HG03064 (cell line): Measurements from ENCODE around the gene LSM4.
A peak's percentile ranks its signal among the peaks of the same experiment; 100 is the strongest.
"Not testable (repeated sequence)": the region's sequence is repeated elsewhere in the genome, so short reads cannot be mapped to it uniquely, and the experiment has no call there.

Experiments
- ATAC-seq: cut with Tn5 transposase; IDR thresholded peaks from one replicate; pipeline ENCODE4 v1.9.1; 2021; ENCODE audit warnings: low read depth; ENCODE audit not compliant: unreplicated experiment

The LSM4 gene

DNA sequence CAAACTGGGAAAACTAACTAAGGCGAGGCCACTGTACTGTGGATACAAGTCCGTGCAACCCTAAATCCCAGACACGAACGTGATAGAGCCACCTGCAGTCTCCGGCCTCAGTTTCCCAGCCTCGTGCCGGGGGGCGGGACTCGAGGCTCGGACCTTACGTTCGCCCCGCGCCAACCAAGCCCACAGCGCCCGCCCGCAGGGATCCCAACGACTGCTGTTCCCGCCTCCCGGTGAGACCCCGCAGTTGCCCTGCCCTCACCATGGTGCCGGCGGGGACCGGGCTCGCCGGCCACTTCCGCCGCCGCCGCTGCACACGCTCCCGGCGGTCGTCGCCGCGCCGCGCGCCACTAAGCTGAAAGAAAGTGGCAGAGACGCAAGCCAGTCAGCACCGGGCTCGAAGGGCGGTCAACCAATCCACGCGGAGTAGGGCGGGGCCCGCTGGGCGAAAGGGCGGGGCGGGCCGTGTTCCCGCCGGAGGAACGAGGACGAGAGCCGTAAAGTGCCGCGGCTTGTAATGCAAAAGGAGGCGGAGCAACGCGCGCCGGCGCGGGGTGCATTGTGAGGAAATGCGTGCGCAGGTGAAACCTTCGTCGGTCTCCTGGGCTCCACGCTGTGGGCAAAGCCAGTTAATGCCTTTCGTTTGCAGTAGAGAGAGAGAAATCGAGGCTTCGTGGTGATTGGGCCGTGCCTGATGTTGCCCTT is at the start of gene LSM4:
Gene LSM4, minus strand, starts transcription at position 318 of the 702 bp plus-strand sequence. Its CDS starts 56 bp downstream, at position 262.
- peak; percentile 60 for ATAC-seq

DNA sequence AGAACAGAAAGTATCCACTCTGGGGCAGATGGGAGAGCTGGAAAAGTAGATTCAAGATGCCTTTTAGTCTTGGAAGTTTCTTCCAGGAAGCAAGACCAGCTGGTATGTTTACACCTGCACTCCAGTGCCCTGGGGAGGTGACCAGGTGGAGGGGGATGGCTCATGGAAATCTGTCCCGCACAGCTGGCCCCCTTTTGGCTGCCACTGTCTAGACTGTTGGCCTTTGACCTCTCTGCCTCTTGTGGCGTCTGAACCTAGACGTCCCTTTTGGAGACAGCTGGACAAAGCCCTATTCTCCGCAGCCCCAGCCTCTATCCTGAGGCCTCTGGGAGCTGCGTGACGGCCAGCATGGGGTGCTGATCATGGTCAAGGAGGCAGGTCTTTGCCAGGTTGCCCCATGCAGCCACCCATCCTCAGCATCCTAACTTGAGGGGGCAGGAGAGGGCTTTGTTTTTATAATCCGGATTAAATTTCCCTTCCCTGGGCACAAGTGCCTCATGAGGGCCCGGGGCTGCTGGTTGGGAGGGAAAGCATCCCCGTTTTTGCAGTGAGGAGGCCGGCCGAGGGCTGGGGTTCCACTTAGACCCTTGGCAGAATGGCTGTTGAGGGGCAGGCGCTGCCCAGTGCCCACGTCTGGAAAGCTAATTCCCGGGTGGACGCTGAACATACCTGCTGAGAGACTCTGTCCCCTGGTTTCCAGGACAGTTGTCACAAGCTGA is 45.8 kb upstream of the LSM4 start:
- ATAC-seq = no peak

DNA sequence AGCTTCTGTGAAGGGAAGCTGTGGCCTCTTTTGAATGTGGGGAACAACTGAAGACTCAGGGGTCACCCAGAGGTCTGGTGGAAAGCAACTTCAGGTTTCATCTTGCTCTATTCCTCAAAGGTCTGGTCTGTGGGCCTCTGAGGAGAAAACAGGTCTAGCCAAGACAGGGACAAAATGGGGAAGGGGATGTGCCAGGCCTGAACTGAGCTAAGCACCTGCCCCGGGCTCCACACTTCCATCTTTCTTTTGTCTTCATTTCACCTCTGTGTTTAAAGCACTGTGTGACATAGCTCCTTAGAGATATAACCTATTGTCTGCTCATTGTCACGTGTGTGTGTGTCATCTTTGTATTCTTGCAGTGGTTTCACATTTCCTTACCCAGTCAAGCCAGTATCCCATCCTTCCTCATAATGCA is 43.2 kb upstream of the LSM4 start:
- no peak for ATAC-seq

DNA sequence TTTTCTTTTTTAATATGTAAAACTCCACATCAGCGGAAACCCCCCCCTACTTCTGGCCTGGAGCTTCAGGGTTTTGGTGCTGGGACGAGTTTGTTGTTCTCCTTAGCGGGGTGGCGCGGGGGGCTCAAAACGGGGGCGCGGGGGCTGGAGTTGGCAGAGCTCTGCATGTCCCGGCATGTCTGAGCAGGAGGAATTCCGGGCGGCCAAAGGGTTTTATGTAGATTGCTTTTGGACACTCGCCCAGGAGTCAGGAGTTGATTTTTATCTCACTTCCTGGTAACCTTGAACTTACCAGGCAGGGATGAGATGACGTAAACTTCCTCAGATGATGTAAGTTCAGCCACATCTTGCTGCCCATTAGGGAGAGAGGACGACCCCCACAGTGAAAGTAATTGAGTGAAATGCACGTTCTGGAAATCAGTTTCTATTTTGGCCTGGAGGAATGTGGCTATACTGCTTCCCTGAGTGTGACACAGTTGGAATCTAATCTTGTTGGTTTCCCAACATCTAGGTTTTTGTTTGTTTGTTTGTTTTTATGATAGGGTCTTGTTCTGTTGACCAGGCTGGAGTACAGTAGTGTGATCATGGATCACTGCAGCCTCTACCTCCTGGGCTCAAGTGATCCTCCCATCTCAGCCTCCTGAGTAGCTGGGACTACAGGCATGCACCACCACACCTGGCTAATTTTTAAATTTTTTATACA is 42.1 kb upstream of the LSM4 start:
- ATAC-seq = no peak

DNA sequence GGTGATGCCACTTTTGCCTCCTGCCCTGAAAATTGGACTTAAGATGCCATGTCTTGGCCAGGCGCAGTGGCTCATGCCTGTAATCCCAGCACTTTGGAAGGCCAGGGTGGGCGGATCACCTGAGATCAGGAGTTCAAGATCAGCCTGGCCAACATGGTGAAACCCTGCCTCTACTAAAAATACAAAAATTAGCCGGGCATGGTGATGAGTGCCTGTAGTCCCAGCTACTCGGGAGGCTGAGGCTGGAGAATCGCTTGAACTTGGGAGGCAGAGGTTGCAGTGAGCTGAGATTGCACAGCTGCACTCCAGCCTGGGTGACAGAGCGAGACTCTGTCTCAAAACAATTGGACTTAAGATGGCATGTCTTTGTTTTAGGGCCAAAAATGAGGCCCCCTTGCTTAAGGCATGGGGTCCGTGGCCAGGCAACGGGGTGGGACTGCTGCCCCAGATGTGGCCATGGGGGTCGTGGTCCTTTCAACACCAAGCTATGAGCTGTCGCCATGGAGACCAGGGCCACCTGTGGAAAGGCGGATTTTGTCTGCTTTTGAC is 41.5 kb upstream of the LSM4 start:
- not testable (repeated sequence) for ATAC-seq

DNA sequence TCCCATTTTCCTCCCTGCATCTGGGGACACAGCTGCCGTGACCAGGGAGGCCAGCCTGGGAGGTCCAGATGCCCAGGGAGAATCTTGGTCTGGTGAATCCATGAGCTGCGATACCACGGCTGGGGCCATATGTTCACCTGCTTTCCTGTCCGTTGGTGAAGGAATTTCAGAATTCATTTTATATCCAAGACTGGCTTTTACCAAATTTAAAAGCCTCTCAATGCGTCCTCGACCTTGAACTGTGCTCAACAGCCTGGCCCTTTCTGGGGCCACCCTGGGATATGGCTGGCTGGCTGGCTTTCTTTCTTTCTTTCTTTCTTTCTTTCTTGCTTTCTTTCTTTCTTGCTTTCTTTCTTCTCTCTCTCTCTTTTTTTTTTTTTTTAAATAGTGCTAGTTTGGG is 40.9 kb upstream of the LSM4 start:
- ATAC-seq = no peak

DNA sequence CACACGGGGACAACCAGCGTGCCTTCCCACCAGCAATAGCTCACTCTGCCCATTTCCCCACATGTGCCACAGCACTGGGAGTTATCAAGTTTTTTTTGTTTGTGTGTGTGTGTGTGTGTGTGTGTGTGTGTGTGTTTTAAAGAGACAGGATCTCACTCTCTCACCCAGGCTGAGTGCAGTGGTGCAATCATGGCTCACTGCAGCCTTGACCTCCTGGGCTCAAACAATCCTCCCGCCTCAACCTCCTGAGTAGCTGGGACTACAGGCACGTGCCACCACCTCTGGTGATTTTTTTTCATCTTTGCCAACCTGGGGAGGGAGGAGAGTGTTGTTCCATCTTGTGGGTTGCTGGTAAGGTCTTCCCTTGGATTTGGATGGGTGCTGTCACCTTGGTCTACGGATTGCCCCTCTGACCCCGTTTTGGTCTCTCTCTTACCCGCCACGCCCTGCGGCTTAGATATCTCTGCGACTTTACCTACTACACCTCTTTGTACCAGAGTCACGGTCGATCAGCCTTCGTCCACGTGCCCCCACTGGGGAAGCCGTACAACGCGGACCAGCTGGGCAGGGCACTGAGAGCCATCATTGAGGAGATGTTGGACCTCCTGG is 40.2 kb upstream of the LSM4 start:
- no peak for ATAC-seq

DNA sequence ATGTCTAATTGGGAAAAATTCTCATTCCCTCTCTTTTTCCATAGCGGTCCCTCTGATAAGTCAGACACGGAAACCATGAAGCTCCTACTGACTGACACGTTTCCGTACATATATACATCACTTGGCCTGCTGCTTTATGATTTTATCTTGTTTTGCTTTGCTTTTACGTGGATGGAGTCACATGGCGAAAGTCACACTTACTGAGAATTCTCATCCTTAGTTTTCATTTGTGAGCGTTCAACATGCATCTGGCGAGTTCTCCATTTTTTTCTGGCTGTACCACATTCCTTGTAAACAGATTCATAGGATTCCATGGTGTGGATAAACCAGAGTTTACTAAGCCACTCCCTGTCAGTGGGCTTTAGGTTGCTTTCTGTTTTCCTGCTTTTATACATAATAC is 38.8 kb upstream of the LSM4 start:
- no peak for ATAC-seq

DNA sequence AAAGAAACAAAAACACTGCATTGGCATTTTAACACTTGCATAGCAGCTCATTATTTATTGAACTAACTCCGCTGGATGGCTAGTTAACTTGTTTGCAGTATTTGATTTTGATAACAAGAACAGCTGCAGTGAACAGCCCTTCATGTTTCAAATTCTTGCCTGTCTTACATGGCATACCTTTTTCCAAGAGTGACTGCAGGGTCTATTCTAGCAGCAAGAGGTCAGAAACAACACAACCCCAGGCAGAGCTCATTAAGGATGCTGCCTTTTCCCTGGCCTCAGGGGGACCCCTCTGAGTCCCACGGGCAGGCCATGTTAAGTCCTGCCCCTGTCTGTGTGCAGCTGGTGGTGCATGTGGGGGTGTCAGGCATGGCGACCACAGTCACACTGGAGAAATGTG is 34.2 kb upstream of the LSM4 start:
- no peak for ATAC-seq

DNA sequence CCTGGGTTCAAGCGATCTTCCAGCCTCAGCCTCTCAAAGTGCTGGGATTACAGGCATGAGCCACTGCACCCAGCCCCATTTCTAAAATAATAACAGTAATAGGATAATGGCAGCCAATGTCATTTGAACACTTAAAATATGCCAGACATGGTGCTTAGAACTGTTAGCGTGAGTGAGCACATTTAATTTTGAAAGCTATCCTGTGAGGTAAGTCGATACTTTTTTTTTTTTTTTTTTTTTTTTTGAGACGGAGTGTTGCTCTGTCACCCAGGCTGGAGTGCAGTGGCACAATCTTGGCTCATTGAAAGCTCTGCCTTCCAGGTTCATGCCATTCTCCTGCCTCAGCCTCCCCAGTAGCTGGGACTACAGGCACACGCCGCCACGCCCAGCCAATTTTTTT is 31.9 kb upstream of the LSM4 start:
- not testable (repeated sequence) for ATAC-seq

DNA sequence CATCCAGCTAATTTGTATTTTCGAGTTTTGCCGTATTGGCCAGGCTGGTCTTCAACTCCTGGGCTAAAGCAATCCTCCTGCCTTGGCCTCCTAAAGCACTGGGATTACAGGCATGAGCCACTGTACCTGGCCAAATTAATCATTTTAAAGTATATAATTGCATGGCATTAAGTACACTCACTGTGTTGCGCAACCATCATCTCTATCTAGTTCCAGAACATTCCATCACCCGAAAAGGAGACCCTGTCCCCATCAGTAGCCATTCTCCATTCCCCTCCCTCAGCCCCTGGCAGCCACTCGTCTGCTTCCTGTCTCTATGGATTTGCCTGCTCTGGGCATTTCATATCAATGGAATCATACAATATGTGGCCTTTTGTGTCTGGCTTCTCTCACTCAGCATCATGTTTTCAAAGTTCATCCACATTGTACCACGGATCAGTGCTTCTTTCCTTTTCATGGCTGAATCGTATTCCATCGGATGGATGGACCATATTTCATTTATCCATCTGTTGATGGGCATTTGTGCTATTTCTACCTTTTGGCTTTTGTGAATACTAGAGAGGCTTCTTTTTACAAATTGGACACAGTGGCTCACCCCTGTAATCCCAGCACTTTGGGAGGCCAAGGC is 30.6 kb upstream of the LSM4 start:
- no peak for ATAC-seq

DNA sequence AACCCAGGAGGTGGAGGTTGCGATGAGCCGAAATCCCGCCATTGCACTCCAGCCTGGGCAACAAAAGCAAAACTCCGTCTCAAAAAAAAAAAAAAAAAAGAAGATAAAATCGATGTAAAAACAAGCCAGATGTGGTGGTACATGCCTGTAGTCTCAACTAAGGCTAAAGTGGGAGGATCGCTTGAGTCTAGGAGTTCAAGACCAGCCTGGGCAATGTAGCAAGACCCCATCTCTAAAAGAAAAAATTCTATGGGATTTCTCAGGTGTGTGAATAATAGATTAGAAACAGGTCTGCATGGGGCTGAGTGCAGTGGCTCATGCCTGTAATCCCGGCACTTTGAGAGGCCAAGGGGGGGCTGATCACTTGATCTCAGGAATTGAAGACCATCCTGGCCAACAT is 28.7 kb upstream of the LSM4 start:
- ATAC-seq = no peak

DNA sequence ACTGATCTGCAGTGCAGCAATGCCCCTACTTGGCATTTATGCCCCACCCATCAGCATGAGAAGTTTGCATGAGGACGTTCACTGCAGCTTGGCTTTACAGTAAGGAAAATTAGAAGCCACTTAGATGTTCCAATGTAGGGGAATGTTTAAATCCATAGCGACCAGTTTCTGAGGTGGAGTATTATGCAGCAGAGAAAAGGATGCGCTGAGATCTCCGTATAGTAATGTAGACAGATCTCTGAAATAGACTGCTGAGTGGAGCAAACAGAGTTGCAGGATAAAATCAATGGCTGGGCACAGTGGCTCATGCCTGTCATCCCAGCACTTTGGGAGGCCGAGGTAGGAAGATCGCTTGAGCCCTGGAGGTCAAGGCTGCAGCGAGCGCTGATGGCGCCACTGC is 27.6 kb upstream of the LSM4 start:
- ATAC-seq = no peak

DNA sequence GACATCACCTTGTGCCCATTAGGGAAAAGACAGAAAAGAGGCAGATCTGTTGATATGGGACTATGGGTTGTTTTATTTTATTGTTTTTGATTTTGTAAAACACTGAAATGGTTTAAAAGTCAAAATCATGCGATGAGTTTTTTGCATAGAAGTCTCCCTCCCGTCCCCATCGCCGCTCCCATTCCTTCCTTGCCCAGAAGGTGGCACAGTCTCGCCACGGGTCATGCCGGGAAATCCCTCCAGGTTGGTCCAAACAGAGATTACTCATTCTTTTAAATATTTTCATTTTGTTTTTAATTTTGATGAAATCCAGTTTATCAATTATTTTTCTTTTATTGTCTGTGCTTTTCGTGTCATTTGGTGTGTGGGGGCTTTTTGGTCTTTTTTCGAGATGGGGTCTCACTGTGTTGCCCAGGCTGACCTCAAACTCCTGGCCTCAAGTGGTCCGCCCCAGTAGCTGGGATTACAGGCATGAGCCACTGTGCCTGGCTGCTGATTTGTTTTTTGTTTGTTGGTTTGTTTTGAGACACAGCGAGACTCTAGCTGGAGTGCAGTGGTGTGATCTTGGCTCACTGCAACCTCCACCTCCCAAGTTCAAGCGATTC is 26.8 kb upstream of the LSM4 start:
- no peak for ATAC-seq

DNA sequence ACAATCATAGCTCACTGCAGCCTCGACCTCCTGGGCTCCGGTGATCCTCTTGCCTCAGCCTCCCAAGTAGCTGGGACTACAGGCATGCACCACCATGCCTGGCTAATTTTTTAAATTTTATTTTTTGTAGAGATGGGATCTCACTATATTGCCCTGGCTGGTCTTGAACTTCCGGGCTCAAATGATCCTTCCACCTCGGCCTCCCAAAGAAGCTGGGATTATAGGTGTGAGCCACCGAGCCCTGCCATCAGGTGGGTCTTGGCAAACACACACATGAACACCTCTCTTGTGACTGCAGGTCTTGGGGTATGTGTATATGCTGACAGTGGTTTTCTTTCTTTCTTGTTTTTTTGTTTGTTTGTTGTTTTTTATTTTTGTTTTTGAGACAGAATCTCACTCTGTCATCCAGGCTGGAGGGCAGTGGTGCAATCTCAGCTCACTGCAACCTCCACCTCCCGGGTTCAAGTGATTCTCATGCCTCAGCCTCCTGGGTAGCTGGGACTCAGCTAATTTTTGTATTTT is 26.0 kb upstream of the LSM4 start:
- not testable (repeated sequence) for ATAC-seq

DNA sequence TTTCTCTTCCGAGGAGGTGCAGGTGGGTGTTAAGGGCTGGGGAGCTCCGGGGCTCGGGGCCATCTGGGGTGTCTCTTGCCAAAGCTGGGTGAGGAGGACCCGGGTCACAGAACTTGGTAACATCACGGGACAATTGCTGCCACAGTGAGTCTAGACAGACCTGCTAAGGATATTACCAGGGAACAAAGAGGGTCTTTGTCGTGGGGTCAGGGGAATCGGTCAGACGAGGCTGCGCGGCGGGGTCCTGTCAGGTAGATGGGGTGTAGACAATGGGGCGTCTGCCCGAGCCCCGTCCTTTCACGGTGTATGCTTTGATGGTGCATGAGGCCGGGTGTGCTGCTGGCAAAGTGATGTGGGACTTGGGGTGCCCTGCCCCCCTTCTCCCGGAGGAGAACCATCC is 25.3 kb upstream of the LSM4 start:
- no peak for ATAC-seq

DNA sequence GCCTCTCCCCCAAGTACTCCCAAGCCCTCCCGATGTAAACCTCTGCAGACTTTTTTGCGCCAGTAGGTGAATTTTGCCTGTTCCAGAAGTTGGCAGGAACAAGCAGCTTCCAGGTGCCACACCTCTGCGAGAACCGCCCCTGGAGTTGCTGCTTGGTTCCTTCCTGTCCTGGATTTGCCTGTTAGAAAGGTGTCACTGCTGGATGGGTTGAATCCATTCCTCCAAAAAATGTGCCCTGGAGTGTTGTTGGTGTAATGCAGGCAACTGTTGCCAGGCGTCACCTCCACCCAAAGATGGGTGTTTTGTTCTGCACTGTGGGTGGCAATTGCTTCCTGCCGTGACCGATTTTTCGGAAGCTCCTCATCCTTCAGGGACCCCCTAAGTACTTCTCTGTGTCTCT is 23.2 kb upstream of the LSM4 start:
- ATAC-seq = no peak

DNA sequence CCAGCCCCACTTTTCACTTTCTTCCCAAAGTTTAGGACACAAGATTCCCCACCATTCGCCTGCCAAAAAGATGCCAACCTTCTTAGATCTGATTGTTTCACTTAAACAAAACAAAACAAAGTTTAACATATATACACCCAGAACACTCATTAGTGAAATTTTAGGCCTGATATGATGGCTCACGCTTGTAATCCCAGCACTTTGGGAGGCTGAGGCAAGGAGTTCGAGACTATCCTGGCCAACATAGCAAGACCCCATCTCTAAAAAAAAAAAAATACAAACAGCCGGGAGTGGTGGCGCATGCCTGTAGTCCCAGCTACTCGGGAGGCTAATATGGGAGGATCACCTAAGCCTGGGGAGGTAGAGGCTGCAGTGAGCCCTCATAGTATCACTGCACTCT is 22.4 kb upstream of the LSM4 start:
- no peak for ATAC-seq

DNA sequence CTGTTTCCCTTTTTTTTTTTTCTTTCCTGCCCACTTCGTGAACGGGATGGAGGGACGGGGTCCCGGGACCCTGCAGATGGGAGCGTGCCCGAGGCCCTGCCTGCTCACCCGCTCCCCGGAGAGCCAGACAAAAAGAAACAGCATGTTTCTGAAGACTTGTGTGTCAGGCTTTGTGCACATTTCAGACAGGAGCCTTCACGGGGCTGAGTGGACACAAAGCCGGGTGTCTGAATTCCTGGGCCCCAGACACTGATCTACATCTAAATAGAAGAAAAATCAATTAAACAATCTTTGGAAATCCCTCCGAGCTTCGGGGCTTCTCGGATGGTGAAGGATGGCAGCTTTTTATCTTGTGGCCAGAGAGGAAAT is 21.7 kb upstream of the LSM4 start:
- ATAC-seq = no peak

DNA sequence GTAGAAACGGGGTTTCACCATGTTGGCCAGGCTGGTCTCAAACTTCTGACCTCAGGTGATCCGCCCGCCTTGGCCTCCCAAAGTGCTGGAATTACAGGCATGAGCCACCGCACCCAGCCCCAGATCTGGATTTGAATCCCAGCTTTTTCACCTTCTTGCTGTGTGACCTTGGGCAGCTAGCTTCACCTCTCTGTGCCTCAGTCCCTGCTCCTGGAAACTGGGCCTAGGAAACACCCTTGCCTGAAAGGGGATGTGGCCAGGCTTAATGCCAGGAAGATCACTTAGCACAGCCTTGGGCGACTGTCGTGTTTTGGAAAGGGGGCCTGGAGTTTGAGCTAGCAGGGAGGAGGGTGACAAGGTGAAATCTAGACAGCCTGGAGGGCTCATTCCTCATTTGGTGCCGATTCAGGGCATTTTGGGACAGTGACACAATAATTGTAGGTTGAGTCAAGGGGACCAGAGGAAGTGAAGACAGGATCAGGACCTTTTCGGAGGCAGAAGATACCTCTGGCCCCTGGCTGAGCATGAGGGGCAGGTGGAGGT is 19.3 kb upstream of the LSM4 start:
- ATAC-seq = no peak
